ENCODE results near the gene GUCY1A2.
A peak's percentile ranks its signal among the peaks of the same experiment; 100 is the strongest.

GUCY1A2 gene

DNA sequence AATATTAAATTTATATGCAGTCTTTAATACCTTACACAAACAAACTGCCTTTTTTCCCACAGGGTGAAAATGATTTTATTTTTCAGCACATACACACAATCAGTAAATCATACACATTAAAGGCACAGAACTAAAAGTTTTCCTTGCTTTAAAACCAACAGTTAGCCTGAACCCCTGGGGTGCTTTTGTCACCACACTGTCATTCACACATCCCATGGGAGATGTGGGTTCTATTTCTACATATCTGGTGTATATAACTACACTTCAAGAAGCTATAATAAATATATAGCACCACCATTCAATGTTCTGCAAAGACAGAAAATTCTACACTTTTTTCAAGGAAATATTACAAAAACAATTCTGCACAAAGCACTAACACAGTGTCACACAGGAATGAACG, 197.0 kb downstream of the GUCY1A2 start:
- Histone ChIP-seq H3K9ac (ENCODE audit: low read depth, low read length) (no peak overlapping the region), H3K27ac (ENCODE audit: low read length) (no peak overlapping the region), H4K20me1 (ENCODE audit: insufficient read depth, low read length) (no peaks in the 10 kb centered on the region), H3K9me3 (ENCODE audit: insufficient read depth, low read length, severe bottlenecking) (no peaks in the 10 kb centered on the region), H3K79me2 (ENCODE audit: insufficient read depth, low read length) (no peaks in the 10 kb centered on the region), H3K4me3 (ENCODE audit: low read depth in 1 of 2, low read length in 2 of 2) (no peak overlapping the region), H3K4me2 (ENCODE audit: insufficient read depth, low read length) (no peak overlapping the region), H3K27me3 (ENCODE audit: insufficient read depth, low read length, poor library complexity) (no peaks in the 10 kb centered on the region), H3K36me3 (ENCODE audit: insufficient read depth, low read length) (no peaks in the 10 kb centered on the region), H2AFZ (ENCODE audit: low read depth, low read length) (no peak overlapping the region), H3K4me1 (ENCODE audit: insufficient read depth, low read length) (no peaks in the 10 kb centered on the region)
- DNase-seq (no peak), ATAC-seq (ENCODE audit: insufficient read depth, low read depth) (no peak)
- TF ChIP-seq, protein P1, sequence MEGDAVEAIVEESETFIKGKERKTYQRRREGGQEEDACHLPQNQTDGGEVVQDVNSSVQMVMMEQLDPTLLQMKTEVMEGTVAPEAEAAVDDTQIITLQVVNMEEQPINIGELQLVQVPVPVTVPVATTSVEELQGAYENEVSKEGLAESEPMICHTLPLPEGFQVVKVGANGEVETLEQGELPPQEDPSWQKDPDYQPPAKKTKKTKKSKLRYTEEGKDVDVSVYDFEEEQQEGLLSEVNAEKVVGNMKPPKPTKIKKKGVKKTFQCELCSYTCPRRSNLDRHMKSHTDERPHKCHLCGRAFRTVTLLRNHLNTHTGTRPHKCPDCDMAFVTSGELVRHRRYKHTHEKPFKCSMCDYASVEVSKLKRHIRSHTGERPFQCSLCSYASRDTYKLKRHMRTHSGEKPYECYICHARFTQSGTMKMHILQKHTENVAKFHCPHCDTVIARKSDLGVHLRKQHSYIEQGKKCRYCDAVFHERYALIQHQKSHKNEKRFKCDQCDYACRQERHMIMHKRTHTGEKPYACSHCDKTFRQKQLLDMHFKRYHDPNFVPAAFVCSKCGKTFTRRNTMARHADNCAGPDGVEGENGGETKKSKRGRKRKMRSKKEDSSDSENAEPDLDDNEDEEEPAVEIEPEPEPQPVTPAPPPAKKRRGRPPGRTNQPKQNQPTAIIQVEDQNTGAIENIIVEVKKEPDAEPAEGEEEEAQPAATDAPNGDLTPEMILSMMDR (IDR thresholded peaks at IDR 0.05; ENCODE audit: borderline replicate concordance, extremely low read depth, low read length, poor library complexity, severe bottlenecking): no peak
- TF ChIP-seq EZH2 (IDR thresholded peaks at IDR 0.05; ENCODE audit: borderline replicate concordance, low read depth, low read length, severe bottlenecking): no peak

DNA sequence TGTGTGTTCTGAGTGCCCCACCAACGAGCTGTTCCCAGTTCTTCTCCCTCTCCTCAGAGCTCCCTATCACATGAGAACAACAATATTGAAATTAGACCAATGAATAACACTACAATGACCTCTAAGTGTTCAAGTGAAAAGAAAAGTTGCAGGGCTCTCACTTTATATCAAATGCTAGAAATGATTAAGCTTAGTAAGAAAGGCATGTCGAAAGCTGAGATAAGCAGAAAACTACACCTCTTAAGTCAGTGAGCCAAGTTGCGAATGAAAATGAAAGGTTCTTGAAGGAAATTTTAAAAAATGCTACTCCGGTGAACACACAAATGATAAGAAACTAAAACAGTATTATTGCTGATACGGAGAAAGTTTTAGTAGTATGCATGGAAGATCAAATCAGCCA, 199.8 kb downstream of the GUCY1A2 start:
- H4K20me1 ChIP-seq (ENCODE audit: insufficient read depth, low read length): no peaks in the 10 kb centered on the region
- no peaks in the 10 kb centered on the region for H3K36me3 ChIP-seq (ENCODE audit: insufficient read depth, low read length)
- no peak overlapping the region for H3K9ac ChIP-seq (ENCODE audit: low read depth, low read length)
- H3K4me3 ChIP-seq (ENCODE audit: low read depth in 1 of 2, low read length in 2 of 2): no peak overlapping the region
- peak overlapping the region; percentile 12; the same call in 1 of the 2 replicates for H2AFZ ChIP-seq (ENCODE audit: low read depth, low read length)
- no peaks in the 10 kb centered on the region for H3K9me3 ChIP-seq (ENCODE audit: insufficient read depth, low read length, severe bottlenecking)
- peaks cover 3% of the 10 kb centered on the region; the same call in 1 of the 2 replicates for H3K4me1 ChIP-seq (ENCODE audit: insufficient read depth, low read length)
- TF ChIP-seq, protein P1 (IDR thresholded peaks at IDR 0.05; ENCODE audit: borderline replicate concordance, extremely low read depth, low read length, poor library complexity, severe bottlenecking): no peak
- TF ChIP-seq EZH2 (IDR thresholded peaks at IDR 0.05; ENCODE audit: borderline replicate concordance, low read depth, low read length, severe bottlenecking): no peak
- no peak for DNase-seq
- ATAC-seq (ENCODE audit: insufficient read depth, low read depth): no peak
- H3K27me3 ChIP-seq (ENCODE audit: insufficient read depth, low read length, poor library complexity): no peaks in the 10 kb centered on the region
- H3K27ac ChIP-seq (ENCODE audit: low read length): no peak overlapping the region
- no peak overlapping the region for H3K4me2 ChIP-seq (ENCODE audit: insufficient read depth, low read length)
- H3K79me2 ChIP-seq (ENCODE audit: insufficient read depth, low read length): no peaks in the 10 kb centered on the region

DNA sequence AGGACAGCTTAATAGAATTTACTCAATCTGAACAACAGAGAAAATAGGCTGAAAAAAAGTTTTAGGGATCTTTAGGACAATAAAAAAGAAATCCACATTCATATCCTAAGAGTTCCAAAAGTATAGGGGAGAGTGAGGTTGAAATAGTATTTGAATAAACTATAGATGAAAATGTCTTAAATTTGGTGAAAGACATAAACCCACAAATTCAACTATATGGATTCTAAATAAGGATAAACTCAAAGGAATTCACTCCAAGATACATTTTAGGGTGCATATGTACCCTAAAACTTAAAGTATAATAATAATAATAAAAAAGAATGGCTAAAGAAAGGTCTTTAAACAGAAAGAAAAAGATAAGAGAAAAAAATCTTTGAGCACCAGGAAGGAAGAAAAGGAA, 203.1 kb downstream of the GUCY1A2 start:
- Histone ChIP-seq H3K27me3 (ENCODE audit: insufficient read depth, low read length, poor library complexity) (no peaks in the 10 kb centered on the region), H3K9me3 (ENCODE audit: insufficient read depth, low read length, severe bottlenecking) (no peaks in the 10 kb centered on the region), H3K4me1 (ENCODE audit: insufficient read depth, low read length) (peaks cover 3% of the 10 kb centered on the region; the same call in 1 of the 2 replicates), H3K36me3 (ENCODE audit: insufficient read depth, low read length) (no peaks in the 10 kb centered on the region), H3K4me2 (ENCODE audit: insufficient read depth, low read length) (no peak overlapping the region), H3K79me2 (ENCODE audit: insufficient read depth, low read length) (no peaks in the 10 kb centered on the region), H3K4me3 (ENCODE audit: low read depth in 1 of 2, low read length in 2 of 2) (no peak overlapping the region), H2AFZ (ENCODE audit: low read depth, low read length) (no peak overlapping the region), H4K20me1 (ENCODE audit: insufficient read depth, low read length) (no peaks in the 10 kb centered on the region), H3K9ac (ENCODE audit: low read depth, low read length) (no peak overlapping the region), H3K27ac (ENCODE audit: low read length) (no peak overlapping the region)
- TF ChIP-seq, protein P1 (IDR thresholded peaks at IDR 0.05; ENCODE audit: borderline replicate concordance, extremely low read depth, low read length, poor library complexity, severe bottlenecking): no peak
- no peak for TF ChIP-seq EZH2 (IDR thresholded peaks at IDR 0.05; ENCODE audit: borderline replicate concordance, low read depth, low read length, severe bottlenecking)
- no peak for ATAC-seq (ENCODE audit: insufficient read depth, low read depth)
- DNase-seq: no peak

DNA sequence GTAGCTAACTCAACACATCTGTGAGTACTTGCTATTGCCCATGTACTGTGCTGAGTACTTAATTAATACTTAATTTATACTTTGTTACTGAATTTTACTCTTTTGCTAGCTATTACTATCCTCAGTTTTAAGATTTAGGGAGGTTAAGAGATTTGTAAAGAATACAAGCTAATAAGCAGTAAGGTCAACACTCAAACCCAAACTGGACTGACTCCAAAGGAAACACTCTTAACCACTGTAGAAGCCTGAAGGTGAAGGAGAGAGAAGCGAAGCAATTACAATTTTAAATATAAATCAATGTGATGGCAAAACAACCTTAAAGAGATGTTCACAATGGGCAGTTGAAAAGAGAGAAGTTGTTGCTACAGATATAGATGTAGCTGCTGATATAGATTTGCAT, 204.5 kb downstream of the GUCY1A2 start:
- DNase-seq (no peak), ATAC-seq (ENCODE audit: insufficient read depth, low read depth) (no peak)
- H3K4me2 ChIP-seq (ENCODE audit: insufficient read depth, low read length): no peak overlapping the region
- no peaks in the 10 kb centered on the region for H3K36me3 ChIP-seq (ENCODE audit: insufficient read depth, low read length)
- TF ChIP-seq EZH2 (IDR thresholded peaks at IDR 0.05; ENCODE audit: borderline replicate concordance, low read depth, low read length, severe bottlenecking): no peak
- TF ChIP-seq, protein P1 (IDR thresholded peaks at IDR 0.05; ENCODE audit: borderline replicate concordance, extremely low read depth, low read length, poor library complexity, severe bottlenecking): no peak
- H3K79me2 ChIP-seq (ENCODE audit: insufficient read depth, low read length): no peaks in the 10 kb centered on the region
- no peaks in the 10 kb centered on the region for H4K20me1 ChIP-seq (ENCODE audit: insufficient read depth, low read length)
- no peaks in the 10 kb centered on the region for H3K9me3 ChIP-seq (ENCODE audit: insufficient read depth, low read length, severe bottlenecking)
- no peak overlapping the region for H3K9ac ChIP-seq (ENCODE audit: low read depth, low read length)
- H3K4me3 ChIP-seq (ENCODE audit: low read depth in 1 of 2, low read length in 2 of 2): no peak overlapping the region
- no peak overlapping the region for H2AFZ ChIP-seq (ENCODE audit: low read depth, low read length)
- H3K27me3 ChIP-seq (ENCODE audit: insufficient read depth, low read length, poor library complexity): no peaks in the 10 kb centered on the region
- no peak overlapping the region for H3K27ac ChIP-seq (ENCODE audit: low read length)
- H3K4me1 ChIP-seq (ENCODE audit: insufficient read depth, low read length): peaks cover 3% of the 10 kb centered on the region; the same call in 1 of the 2 replicates

Data from DND-41 (cell line).